GM08714 (cell line): Measurements from ENCODE around the gene RIN3.

Experiments
- H3K4me3 ChIP-seq: fragments of 200-500 bp; sonication (Bioruptor generic); 2 replicates; pipeline ENCODE4 v1.5.1; 2014; ENCODE audit warnings: mild to moderate bottlenecking, low read length, inconsistent platforms
- ZNF274 ChIP-seq: IDR thresholded peaks from 2 replicates; pipeline ENCODE4 v1.6.1; 2012; ENCODE audit warnings: mild to moderate bottlenecking, low read depth, low read length

The RIN3 gene

GRCh38 chr14:92737619-92738188, 224.1 kb downstream of the RIN3 start:
- no peak overlapping the region for H3K4me3 ChIP-seq
- no peak for TF ChIP-seq ZNF274
